LNCaP clone FGC (cell line): ENCODE measurements around the gene WNT9A.

Source experiments
- DNase-seq: peaks from one replicate; pipeline ENCODE4 v3.0.0-alpha.2; 2011; ENCODE audit warnings: low read depth
- H3K4me3 ChIP-seq: 2 replicates; pipeline ENCODE4 v1.5.1; 2011; ENCODE audit warnings: mild to moderate bottlenecking, low read depth, low read length, control low read depth
- CTCF ChIP-seq: IDR thresholded peaks from 2 replicates; pipeline ENCODE4 v1.5.1; 2012; ENCODE audit warnings: mild to moderate bottlenecking; ENCODE audit not compliant: control insufficient read depth, insufficient read depth; ENCODE audit errors: extremely low read depth

Gene WNT9A

GRCh38 chr1:227886503-227886961, 61.2 kb downstream of the WNT9A start:
- DNase-seq = no peak
- no peak overlapping the region for H3K4me3 ChIP-seq
- TF ChIP-seq CTCF = no peak

- peak; percentile 14 for DNase-seq
- no peak overlapping the region for H3K4me3 ChIP-seq
- TF ChIP-seq CTCF = no peak
Measured at GRCh38 chr1:227885648-227886502, 61.9 kb downstream of the WNT9A start.

- TF ChIP-seq CTCF = no peak
- no peak overlapping the region for H3K4me3 ChIP-seq
- no peak for DNase-seq
Measured at GRCh38 chr1:227885135-227885647, 62.5 kb downstream of the WNT9A start.

GRCh38 chr1:227884370-227885134, 63.2 kb downstream of the WNT9A start:
- no peak for TF ChIP-seq CTCF
- no peak for DNase-seq
- H3K4me3 ChIP-seq = no peak overlapping the region

- TF ChIP-seq CTCF = no peak
- DNase-seq = no peak
- no peak overlapping the region for H3K4me3 ChIP-seq
Measured at GRCh38 chr1:227883641-227884301, 64.0 kb downstream of the WNT9A start.

GRCh38 chr1:227883073-227883520, 64.6 kb downstream of the WNT9A start:
- no peak overlapping the region for H3K4me3 ChIP-seq
- TF ChIP-seq CTCF = no peak
- DNase-seq = no peak
